ENCODE results near the gene MBD4.

- TF ChIP-seq CTCF (IDR thresholded peaks at IDR 0.05): no peak
- TF ChIP-seq POLR2A (IDR thresholded peaks at IDR 0.05): no peak
Observed at GRCh38 chr3:129485721-129486663, 46.2 kb upstream of the MBD4 start.

All from right lobe of liver (tissue), 4 donors.